GM19023 (cell line): ENCODE measurements around the gene PLEKHG3.
"Not testable (repeated sequence)": the region's sequence is repeated elsewhere in the genome, so short reads cannot be mapped to it uniquely, and the experiment has no call there.

Experiments used
- ATAC-seq: cut with Tn5 transposase; IDR thresholded peaks from one replicate; pipeline ENCODE4 v1.9.1; 2021; ENCODE audit warnings: mild to moderate bottlenecking, moderate library complexity; ENCODE audit not compliant: unreplicated experiment

PLEKHG3 gene

GRCh38 chr14:64704143-64704742 is at the start of gene PLEKHG3:
TSS of gene PLEKHG3 (plus strand) at chr14:64704424. CDS start at chr14:64727632, 23,208 bp downstream.
- no peak for ATAC-seq

- no peak for ATAC-seq
Measured at GRCh38 chr14:64654901-64655300, 49.3 kb upstream of the PLEKHG3 start.

DNA sequence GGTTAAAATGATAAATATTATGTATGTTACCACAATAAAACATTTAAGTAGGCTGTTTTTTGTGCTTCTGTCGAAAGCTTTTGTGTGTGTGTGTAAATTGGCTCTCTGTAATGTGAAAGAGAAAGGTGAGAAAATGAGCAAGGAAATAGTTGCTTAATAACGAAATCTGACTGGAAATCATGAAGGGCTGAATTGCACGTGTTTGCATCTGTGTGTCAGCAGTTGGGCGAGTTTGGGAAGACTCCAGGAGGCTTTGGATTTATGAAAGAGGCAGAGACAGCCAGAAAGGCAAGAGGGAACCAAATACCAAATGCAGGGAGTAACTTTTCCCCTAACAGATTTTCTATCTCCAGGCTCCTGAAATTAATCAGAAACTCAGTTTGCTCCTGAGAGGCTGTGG is 47.2 kb upstream of the PLEKHG3 start:
- ATAC-seq, result no peak

DNA sequence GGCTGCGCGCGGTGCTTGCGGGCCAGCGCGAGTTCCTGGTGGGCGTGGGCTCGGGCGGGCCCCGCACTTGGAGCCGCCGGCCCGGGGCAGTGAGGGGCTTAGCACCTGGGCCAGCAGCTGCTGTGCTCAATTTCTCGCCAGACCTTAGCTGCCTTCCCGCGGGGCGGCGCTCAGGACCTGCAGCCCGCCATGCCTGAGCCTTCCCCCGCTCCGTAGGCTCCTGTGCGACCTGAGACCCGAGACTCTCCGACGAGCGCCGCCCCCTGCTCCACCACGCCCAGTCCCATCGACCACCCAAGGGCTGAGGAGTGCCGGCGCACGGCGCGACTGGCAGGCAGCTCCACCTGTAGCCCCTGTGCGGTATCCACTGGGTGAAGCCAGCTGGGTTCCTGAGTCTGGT is 46.0 kb upstream of the PLEKHG3 start:
- no peak for ATAC-seq

GRCh38 chr14:64658700-64659264 is 45.4 kb upstream of the PLEKHG3 start:
- ATAC-seq, result not testable (repeated sequence)

DNA sequence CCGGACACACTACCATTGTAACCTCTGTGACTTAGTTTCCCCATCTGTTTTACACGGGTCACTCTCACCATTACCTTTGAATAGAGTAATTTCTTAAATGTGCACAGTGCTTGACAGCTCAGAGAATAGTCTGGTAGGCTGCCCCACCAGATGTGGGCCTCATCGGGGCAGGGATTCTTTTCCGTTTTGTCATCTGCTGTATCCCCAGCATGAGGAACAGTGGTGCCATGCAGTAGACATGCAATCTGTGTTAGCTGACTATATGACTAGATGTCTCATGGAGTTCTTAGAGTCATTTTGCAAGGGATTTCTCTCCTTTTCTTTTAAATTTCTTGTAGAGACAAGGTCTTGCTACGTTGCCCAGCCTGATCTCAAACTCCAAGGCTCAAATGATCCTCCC is 44.9 kb upstream of the PLEKHG3 start:
- ATAC-seq, result no peak

- no peak for ATAC-seq
Measured at GRCh38 chr14:64663174-64663573, 41.0 kb upstream of the PLEKHG3 start.

GRCh38 chr14:64671591-64671990 is 32.6 kb upstream of the PLEKHG3 start:
- ATAC-seq, result no peak

DNA sequence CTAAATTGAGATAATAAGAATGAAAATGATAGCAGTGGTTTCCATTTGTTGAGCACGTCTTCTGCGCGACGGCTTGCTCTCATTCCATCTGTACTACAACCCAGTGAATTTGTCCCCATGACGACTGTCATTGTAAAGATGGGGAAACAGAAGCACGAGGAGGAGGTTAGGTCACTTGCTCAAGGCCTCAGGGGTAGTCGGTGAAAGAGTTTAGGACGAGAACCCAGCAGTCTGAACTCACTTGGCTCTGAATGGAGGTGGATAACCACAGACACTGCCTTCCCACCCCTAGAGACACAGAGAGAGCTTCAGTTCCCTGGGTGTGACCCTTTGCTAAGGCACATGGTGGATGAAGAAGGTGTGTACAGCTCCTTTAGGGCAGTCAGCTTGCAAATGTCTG is 30.9 kb upstream of the PLEKHG3 start:
- ATAC-seq, result no peak

DNA sequence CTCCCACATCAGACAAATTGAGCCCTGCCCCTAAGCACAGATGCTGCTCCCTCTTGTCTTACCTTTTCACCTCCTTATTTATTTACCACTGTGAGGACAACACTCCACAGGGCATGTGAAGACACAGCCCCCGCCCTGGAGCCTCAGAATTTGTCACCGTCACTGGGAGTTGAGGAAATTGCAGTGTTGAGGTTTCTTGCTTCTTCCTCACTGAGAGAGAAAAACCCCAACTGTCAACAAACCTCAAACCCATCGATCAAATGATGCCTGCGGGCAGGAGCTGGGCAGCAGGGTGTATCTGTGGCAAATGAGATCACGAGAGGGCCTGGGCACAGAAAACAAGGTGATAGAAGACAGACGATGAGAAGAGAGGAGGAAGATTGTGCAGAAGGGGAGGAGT is 30.5 kb upstream of the PLEKHG3 start:
- ATAC-seq, result no peak

DNA sequence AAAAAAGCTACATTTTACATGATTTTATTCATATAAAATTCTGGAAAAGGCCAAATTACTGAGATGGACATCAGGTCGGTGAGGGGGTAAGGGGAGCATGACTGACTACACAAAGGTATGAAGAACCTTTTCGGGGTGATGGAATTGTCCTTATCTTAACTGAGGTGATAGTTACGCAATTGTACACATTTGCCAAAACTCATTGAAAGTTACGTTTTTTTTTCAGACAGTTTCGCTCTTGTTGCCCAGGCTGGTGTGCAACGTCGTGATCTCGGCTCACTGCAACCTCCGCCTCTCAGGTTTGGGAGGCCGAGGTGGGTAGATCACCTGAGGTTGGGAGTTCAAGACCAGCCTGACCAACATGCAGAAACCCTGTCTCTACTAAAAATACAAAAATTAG is 29.4 kb upstream of the PLEKHG3 start:
- no peak for ATAC-seq

DNA sequence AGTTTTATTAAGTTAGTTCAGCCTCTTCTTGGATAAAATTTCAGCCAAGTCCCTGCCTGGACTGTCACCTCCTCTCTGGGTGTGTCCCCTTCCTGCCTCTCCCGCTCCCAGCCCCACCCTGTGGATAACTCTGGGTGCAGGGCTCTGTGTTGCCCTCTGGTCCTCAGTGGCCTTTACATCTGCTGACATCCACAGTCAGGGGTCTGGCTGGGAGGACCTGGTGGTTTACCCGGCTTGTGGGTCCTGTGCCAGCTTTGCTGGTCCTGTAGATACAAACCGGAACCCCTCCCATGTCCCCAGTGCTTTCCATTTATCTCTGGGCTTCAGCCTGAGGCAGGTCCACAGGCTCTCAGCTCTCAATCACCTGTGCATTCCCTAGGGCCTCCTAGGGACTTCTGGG is 28.9 kb upstream of the PLEKHG3 start:
- no peak for ATAC-seq

- ATAC-seq, result no peak
Measured at GRCh38 chr14:64676410-64677008, 27.7 kb upstream of the PLEKHG3 start.

DNA sequence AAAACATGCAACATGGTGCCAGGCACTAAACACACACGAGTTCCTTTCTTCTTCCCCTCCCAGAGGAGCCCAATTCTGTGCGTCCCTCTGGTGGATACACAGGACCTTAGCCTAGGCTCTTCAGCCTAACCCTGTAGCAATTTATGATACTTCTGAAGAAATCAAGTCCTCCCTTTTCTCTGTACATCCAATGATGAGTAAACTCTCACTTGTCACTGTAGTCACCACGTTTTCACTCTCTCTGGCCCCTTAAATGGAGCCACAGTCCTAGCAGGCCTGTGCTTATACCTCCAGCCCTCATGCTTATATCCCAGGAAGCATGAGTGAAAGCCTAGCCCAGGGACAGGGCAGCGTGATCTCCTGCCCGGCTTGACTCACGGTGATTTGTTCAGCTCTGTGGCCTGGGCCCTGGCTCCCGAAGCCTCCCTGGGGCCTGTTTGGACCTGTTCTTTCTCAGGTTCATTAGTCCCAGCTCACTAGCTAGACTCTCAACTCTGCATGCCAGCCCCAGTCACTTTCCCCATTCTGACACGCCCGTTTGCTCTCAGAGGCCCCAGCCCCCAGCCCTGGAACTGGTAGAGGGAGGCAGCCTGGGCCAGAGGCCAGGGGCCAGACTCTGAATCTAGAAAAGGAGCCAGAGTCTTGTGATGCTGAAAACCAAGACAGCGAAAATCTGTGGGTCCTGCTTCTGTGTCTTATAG is 24.1 kb upstream of the PLEKHG3 start:
- ATAC-seq, result no peak

DNA sequence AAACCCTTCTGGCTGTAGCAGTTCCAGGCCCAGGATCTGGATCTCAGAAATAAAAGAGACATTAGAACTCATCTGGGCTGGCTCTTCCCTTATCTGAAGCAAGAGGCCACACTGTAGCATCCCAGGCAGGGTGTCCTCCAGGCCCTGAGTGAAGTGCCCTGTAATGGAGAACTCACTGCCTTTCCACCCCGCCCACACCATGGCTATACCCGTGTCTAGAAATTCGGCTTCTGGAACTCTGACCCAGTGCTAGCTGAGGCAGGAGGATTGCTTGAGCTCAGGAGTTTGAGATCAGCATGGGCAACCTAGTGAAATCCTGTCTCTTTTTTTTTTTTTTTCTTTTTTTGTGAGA is 23.5 kb upstream of the PLEKHG3 start:
- no peak for ATAC-seq

- ATAC-seq, result no peak
Measured at GRCh38 chr14:64681796-64682710, 22.2 kb upstream of the PLEKHG3 start.

GRCh38 chr14:64682843-64683242 is 21.4 kb upstream of the PLEKHG3 start:
- no peak for ATAC-seq

DNA sequence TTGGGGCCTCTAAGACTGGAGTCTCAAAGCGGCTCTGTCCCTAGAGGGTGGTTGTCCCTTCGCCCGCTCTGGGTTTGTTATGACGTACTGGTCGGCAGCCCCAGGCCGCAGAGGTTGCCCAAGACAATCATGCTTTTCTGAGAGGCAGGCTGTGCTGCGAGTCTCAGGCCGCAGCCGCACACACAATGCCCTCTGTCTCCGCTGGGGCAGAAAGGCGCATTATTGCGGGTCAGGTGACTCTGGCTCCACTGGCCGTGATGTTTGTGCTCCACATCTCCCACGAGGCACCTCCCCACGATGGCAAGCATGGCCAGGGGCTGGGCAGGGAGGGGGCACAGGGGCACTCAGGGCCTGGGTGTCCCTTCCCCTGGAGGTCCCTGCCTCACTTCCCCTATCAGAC is 21.0 kb upstream of the PLEKHG3 start:
- no peak for ATAC-seq

GRCh38 chr14:64684091-64684490 is 20.1 kb upstream of the PLEKHG3 start:
- ATAC-seq, result no peak

GRCh38 chr14:64685371-64686281 is 18.6 kb upstream of the PLEKHG3 start:
- no peak for ATAC-seq
